NCI-H526 (cell line): ENCODE measurements around the gene ZNF488.

Source experiments
- DNase-seq, 2 experiments: peaks; one replicate each; lab custom pipeline; 2025; lab: John Stamatoyannopoulos, UW

Gene ZNF488

GRCh38 chr10:47349516-47349915 is 34.6 kb downstream of the ZNF488 start:
- no peak for DNase-seq

- DNase-seq: no peak
These were observed 35.2 kb downstream of the ZNF488 start for GRCh38 chr10:47348661-47349470.

- no peak for DNase-seq
These were observed 35.9 kb downstream of the ZNF488 start, which contains the start of gene RBP3 for GRCh38 chr10:47348138-47348651. RBP3 (plus strand) TSS chr10:47348363; CDS start chr10:47348485, 122 bp downstream.

- DNase-seq: no peak
These were observed 36.8 kb downstream of the ZNF488 start for GRCh38 chr10:47347303-47347675.

DNA sequence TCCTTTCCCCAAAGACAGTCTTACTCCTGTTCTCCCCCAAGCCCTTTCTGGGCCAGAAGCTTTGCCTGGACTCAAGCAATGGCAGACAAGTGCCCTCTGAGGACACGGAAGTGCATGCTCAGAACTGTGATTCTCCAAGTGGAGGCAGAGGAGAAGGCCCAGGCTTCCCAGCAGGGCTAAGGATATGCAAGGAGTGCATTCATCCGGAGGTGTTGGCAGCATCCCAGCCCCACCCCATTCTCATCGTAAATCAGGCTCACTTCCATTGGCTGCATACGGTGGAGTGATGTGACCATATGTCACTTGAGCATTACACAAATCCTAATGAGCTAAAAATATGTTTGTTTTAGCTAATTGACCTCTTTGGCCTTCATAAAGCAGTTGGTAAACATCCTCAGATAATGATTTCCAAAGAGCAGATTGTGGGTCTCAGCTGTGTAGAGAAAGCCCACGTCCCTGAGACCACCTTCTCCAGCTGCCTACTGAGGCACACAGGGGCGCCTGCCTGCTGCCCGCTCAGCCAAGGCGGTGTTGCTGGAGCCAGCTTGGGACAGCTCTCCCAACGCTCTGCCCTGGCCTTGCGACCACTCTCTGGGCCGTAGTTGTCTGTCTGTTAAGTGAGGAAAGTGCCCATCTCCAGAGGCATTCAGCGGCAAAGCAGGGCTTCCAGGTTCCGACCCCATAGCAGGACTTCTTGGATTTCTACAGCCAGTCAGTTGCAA is 37.4 kb downstream of the ZNF488 start:
- DNase-seq: no peak

DNA sequence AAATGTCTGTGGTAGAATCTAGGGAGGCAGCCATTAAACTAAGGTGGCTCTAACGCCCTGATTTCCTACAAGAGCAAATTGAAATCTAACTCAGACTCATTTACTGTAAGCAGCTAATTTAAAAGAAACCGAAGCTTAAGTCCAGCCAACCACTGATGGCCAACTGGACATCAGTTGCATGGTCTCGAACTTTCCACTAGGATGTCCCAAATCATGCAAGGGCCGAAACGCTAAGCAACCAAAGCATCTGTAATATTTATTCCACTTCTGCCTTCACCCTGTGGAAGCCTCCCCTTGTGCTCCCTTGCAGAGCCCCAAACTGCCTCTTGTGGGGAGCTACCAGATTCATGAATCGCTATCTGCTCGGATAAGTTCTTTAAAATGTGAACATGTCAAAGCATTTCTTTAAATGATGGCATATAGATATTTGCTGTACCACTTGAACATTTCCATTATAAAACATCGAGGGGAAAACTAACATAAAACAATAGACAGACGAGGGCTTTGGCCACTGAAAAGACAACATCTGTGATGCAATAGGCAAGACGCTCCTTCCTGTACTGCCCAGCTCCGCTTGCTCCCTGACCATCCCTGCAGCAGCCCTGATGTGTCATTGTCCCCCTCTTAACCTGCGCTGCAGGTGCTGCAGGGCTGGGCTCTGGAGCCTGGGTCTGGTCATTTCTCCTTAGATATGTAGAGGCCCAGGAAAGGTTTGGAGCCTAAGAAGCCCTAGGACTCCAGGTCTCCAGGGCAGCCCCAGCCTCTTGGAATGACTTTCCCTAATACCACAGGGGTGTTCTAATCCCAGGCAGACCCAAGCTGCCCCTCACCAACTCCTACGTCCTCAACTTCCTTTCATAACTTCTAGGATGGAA is 38.9 kb downstream of the ZNF488 start:
- DNase-seq: no peak

- DNase-seq: peak in 1 of 2 experiments; percentile 64
These were observed 43.4 kb downstream of the ZNF488 start for GRCh38 chr10:47340608-47341170.

- DNase-seq: peak; percentile 64 to 78
These were observed 44.1 kb downstream of the ZNF488 start for GRCh38 chr10:47339759-47340607.

GRCh38 chr10:47339186-47339735 is 44.8 kb downstream of the ZNF488 start:
- DNase-seq: no peak

GRCh38 chr10:47337310-47337709 is 46.8 kb downstream of the ZNF488 start:
- DNase-seq: no peak

GRCh38 chr10:47336387-47337134 is 47.5 kb downstream of the ZNF488 start:
- no peak for DNase-seq

GRCh38 chr10:47335906-47336305 is 48.2 kb downstream of the ZNF488 start:
- no peak for DNase-seq

- DNase-seq: no peak
These were observed 49.4 kb downstream of the ZNF488 start for GRCh38 chr10:47334466-47335295.

DNA sequence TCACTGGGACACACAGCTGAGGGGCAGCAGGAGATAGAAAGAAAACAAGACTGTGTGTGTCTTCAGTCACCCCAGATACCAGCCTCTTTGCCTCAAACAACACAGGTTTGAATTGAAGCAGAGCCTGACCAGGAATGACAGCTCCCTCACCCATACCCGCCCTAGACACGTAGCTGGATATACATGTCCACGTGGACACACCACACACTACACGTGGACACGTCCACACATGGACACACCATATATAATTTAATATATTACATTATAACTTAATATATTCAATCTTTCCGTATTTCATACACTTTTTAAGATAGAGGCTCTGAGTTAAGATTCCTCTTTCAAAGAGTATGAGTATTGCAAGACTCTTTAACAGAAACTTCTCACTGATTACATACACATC is 50.6 kb downstream of the ZNF488 start:
- DNase-seq: no peak

- no peak for DNase-seq
These were observed 51.1 kb downstream of the ZNF488 start for GRCh38 chr10:47332946-47333345.

DNA sequence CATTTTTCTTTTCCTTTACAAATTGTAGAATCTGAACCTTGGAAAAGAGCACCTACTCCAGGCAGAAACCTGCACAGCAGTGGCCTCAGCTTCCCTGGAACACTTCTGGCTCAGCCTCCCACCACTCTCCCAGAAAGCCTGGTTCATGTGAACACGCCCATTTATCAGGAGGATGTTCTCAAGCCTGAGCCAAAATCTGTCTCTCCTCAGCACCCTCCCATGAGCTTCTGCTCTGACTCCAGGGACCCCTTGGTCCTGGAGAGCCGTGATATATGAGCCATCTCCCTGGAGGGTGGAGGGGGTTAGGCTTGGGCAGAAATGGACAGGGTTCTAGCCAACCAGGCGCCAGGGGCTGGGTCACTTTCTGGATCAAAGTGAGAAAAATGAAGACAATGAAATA is 51.7 kb downstream of the ZNF488 start:
- DNase-seq: no peak

DNA sequence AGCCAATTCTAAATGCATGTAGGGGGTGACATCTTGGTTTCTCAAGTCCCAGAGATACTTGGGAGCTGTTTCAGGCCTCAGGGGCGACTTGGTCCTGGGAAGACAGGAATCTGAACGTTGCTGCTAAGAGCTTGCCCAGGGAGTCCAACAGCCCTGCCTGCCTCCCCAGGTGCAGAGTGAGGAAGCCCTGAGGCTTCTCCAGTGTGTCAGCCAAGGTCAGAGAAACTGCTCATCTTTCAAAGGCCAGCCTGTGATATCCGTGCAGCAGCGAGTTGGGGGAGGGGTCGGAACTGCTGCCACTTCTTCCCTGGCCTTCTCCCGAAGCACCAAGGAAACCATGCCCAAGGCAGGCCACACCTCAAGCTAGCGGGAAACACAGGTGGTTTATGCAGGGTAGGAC is 52.1 kb downstream of the ZNF488 start:
- DNase-seq: no peak

- no peak for DNase-seq
These were observed 52.6 kb downstream of the ZNF488 start for GRCh38 chr10:47331491-47331890.

DNA sequence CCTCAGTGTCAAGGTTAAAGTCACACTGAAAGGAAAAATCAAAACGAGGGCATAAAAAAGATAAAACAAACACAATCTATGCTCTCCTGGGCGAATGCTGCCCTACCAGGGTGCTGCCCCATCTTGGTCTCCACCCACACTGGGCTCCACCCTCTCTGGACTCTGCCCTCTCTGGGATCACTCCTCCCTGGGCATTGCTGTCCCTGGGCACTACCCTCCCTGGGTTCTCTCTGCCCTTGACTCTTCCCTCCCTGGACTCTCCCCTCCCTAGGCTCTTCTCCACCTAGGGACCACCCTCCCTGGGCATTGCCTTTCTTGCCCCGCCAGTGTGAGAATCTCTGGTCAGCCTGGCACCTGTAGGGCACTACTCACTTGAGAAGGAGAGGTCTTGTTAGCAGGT is 53.3 kb downstream of the ZNF488 start:
- no peak for DNase-seq
